Measurements from ENCODE around the gene SV2C.

- TF ChIP-seq CTCF (IDR thresholded peaks at IDR 0.05) (no peak), EZH2 (IDR thresholded peaks at IDR 0.05) (no peak), EZH2phosphoT487 (IDR thresholded peaks at IDR 0.05) (no peak)
These were observed 231.5 kb downstream of the SV2C start for GRCh38 chr5:76314643-76315042.
